ENCODE results near the gene BOK. TPM values are rescaled to one million over a fixed set of nuclear protein-coding genes. Genes with fewer than 3 reads are reported as not detected.

Gene BOK
- total and polyA plus RNA-seq, 9 of the 15 experiments (the other 6 are each of a cell fraction or from before 2014, with no cell fraction given) = 0.03 to 3.3 (median 2.0) TPM; not detected in 1

GRCh38 chr2:241559323-241560161, 997 bp downstream of the BOK start (continued):
- TF ChIP-seq, protein P1, sequence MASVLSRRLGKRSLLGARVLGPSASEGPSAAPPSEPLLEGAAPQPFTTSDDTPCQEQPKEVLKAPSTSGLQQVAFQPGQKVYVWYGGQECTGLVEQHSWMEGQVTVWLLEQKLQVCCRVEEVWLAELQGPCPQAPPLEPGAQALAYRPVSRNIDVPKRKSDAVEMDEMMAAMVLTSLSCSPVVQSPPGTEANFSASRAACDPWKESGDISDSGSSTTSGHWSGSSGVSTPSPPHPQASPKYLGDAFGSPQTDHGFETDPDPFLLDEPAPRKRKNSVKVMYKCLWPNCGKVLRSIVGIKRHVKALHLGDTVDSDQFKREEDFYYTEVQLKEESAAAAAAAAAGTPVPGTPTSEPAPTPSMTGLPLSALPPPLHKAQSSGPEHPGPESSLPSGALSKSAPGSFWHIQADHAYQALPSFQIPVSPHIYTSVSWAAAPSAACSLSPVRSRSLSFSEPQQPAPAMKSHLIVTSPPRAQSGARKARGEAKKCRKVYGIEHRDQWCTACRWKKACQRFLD (CRISPR knock-in tag; IDR thresholded peaks at IDR 0.05) = no peak
- TF ChIP-seq GABPA (tag; conservative IDR thresholded peaks at IDR 0.05; ENCODE audit: low read depth) (no peak), ZFP1 (CRISPR knock-in tag; IDR thresholded peaks at IDR 0.05) (no peak), ID3 (CRISPR knock-in tag; IDR thresholded peaks at IDR 0.05) (no peak), ID3 (tag; IDR thresholded peaks at IDR 0.05) (no peak), ZBTB43 (CRISPR knock-in tag; IDR thresholded peaks at IDR 0.05) (no peak), ZBTB2 (IDR thresholded peaks at IDR 0.05) (no peak), C11orf30 (IDR thresholded peaks at IDR 0.05; ENCODE audit: low read depth) (no peak), NR2F6 (CRISPR knock-in tag; IDR thresholded peaks at IDR 0.05) (no peak), NFE2 (IDR thresholded peaks at IDR 0.05; ENCODE audit: low read depth) (no peak), IRF9 (tag; IDR thresholded peaks at IDR 0.05) (no peak), MXI1 (IDR thresholded peaks at IDR 0.05; ENCODE audit: low read depth, low read length) (no peak), YY1 (IDR thresholded peaks at IDR 0.05; ENCODE audit: borderline replicate concordance in 1 of 3, control insufficient read depth in 1 of 3, extremely low read depth in 1 of 3, insufficient read depth in 3 of 3, insufficient read length in 1 of 3, insufficient replicate concordance in 2 of 3, low read depth in 1 of 3, low read length in 2 of 3) (peak in 1 of 3 experiments; percentile 14), RBM39 (optimal IDR thresholded peaks at IDR 0.05; ENCODE audit: low read depth, low read length) (no peak), TBL1XR1 (IDR thresholded peaks at IDR 0.05; ENCODE audit: low read length in 2 of 2) (no peak), SMARCE1 (IDR thresholded peaks at IDR 0.05) (no peak), ZNF224 (CRISPR knock-in tag; IDR thresholded peaks at IDR 0.05) (no peak), BCOR (IDR thresholded peaks at IDR 0.05) (no peak), RUNX1 (IDR thresholded peaks at IDR 0.05; ENCODE audit: low read depth) (no peak)
- TF ChIP-seq, protein P2, sequence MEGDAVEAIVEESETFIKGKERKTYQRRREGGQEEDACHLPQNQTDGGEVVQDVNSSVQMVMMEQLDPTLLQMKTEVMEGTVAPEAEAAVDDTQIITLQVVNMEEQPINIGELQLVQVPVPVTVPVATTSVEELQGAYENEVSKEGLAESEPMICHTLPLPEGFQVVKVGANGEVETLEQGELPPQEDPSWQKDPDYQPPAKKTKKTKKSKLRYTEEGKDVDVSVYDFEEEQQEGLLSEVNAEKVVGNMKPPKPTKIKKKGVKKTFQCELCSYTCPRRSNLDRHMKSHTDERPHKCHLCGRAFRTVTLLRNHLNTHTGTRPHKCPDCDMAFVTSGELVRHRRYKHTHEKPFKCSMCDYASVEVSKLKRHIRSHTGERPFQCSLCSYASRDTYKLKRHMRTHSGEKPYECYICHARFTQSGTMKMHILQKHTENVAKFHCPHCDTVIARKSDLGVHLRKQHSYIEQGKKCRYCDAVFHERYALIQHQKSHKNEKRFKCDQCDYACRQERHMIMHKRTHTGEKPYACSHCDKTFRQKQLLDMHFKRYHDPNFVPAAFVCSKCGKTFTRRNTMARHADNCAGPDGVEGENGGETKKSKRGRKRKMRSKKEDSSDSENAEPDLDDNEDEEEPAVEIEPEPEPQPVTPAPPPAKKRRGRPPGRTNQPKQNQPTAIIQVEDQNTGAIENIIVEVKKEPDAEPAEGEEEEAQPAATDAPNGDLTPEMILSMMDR (IDR thresholded peaks at IDR 0.05 in 2 of 3, conservative IDR thresholded peaks at IDR 0.05 in 1 of 3; ENCODE audit: insufficient read depth in 2 of 3, low read depth in 1 of 3, low read length in 3 of 3) = no peak

Data from K562 (cell line).